ENCODE results near the gene ATP11A. TPM values are rescaled to one million over a fixed set of nuclear protein-coding genes. Genes with fewer than 3 reads are reported as not detected.

Gene ATP11A
- total RNA-seq, 1 donor from 2014 or later: 11.5 TPM

- Histone ChIP-seq H3K36me3 (ENCODE audit: control insufficient read depth in 3 of 3, insufficient read depth in 3 of 3, low read length in 3 of 3) (no peaks in the 10 kb centered on the region), H3K4me3 (ENCODE audit: low read length in 3 of 3) (no peak overlapping the region), H3K9me3 (ENCODE audit: control insufficient read depth in 3 of 3, low read length in 3 of 3) (no peaks in the 10 kb centered on the region), H3K27me3 (ENCODE audit: control insufficient read depth in 3 of 3, insufficient read depth in 3 of 3, low read length in 3 of 3) (peaks cover 50 to 74% (median 69%) of the 10 kb centered on the region in 3 donors), H3K9ac (ENCODE audit: low read depth in 1 of 3, low read length in 3 of 3) (no peak overlapping the region), H3K4me1 (ENCODE audit: control insufficient read depth in 3 of 3, insufficient read depth in 3 of 3, low read length in 3 of 3) (peaks cover 12 to 17% (median 16%) of the 10 kb centered on the region in 3 donors), H3K27ac (ENCODE audit: low read depth, low read length) (no peak overlapping the region)
Measured at GRCh38 chr13:112897956-112898620, 208.2 kb downstream of the ATP11A start.

GRCh38 chr13:112898621-112899280, 208.9 kb downstream of the ATP11A start:
- Histone ChIP-seq H3K27ac (ENCODE audit: low read depth, low read length) (no peak overlapping the region), H3K4me3 (ENCODE audit: low read length in 3 of 3) (no peak overlapping the region), H3K27me3 (ENCODE audit: control insufficient read depth in 3 of 3, insufficient read depth in 3 of 3, low read length in 3 of 3) (peaks cover 44 to 73% (median 65%) of the 10 kb centered on the region in 3 donors), H3K9me3 (ENCODE audit: control insufficient read depth in 3 of 3, low read length in 3 of 3) (no peaks in the 10 kb centered on the region), H3K9ac (ENCODE audit: low read depth in 1 of 3, low read length in 3 of 3) (no peak overlapping the region), H3K36me3 (ENCODE audit: control insufficient read depth in 3 of 3, insufficient read depth in 3 of 3, low read length in 3 of 3) (no peaks in the 10 kb centered on the region), H3K4me1 (ENCODE audit: control insufficient read depth in 3 of 3, insufficient read depth in 3 of 3, low read length in 3 of 3) (peaks cover 9 to 13% (median 12%) of the 10 kb centered on the region in 3 donors)

GRCh38 chr13:112899281-112900225, 209.7 kb downstream of the ATP11A start:
- Histone ChIP-seq H3K4me1 (ENCODE audit: control insufficient read depth in 3 of 3, insufficient read depth in 3 of 3, low read length in 3 of 3) (peaks cover 7 to 11% (median 10%) of the 10 kb centered on the region in 3 donors), H3K27ac (ENCODE audit: low read depth, low read length) (no peak overlapping the region), H3K9me3 (ENCODE audit: control insufficient read depth in 3 of 3, low read length in 3 of 3) (peaks cover 0 to 2% (median 0%) of the 10 kb centered on the region in 3 donors), H3K36me3 (ENCODE audit: control insufficient read depth in 3 of 3, insufficient read depth in 3 of 3, low read length in 3 of 3) (no peaks in the 10 kb centered on the region), H3K4me3 (ENCODE audit: low read length in 3 of 3) (no peak overlapping the region), H3K9ac (ENCODE audit: low read depth in 1 of 3, low read length in 3 of 3) (no peak overlapping the region), H3K27me3 (ENCODE audit: control insufficient read depth in 3 of 3, insufficient read depth in 3 of 3, low read length in 3 of 3) (peaks cover 42 to 77% (median 63%) of the 10 kb centered on the region in 3 donors)

GRCh38 chr13:112900226-112900600, 210.4 kb downstream of the ATP11A start:
- H3K4me3 ChIP-seq (ENCODE audit: low read length in 3 of 3): no peak overlapping the region
- peaks cover 35 to 72% (median 60%) of the 10 kb centered on the region in 3 donors for H3K27me3 ChIP-seq (ENCODE audit: control insufficient read depth in 3 of 3, insufficient read depth in 3 of 3, low read length in 3 of 3)
- H3K9me3 ChIP-seq (ENCODE audit: control insufficient read depth in 3 of 3, low read length in 3 of 3): peaks cover 0 to 2% (median 2%) of the 10 kb centered on the region in 3 donors
- no peaks in the 10 kb centered on the region for H3K36me3 ChIP-seq (ENCODE audit: control insufficient read depth in 3 of 3, insufficient read depth in 3 of 3, low read length in 3 of 3)
- peaks cover 2 to 5% (median 3%) of the 10 kb centered on the region in 3 donors for H3K4me1 ChIP-seq (ENCODE audit: control insufficient read depth in 3 of 3, insufficient read depth in 3 of 3, low read length in 3 of 3)
- no peak overlapping the region for H3K27ac ChIP-seq (ENCODE audit: low read depth, low read length)
- H3K9ac ChIP-seq (ENCODE audit: low read depth in 1 of 3, low read length in 3 of 3): no peak overlapping the region

GRCh38 chr13:112900691-112901091, 210.9 kb downstream of the ATP11A start:
- Histone ChIP-seq H3K36me3 (ENCODE audit: control insufficient read depth in 3 of 3, insufficient read depth in 3 of 3, low read length in 3 of 3) (no peaks in the 10 kb centered on the region), H3K9ac (ENCODE audit: low read depth in 1 of 3, low read length in 3 of 3) (no peak overlapping the region), H3K27me3 (ENCODE audit: control insufficient read depth in 3 of 3, insufficient read depth in 3 of 3, low read length in 3 of 3) (peaks cover 30 to 67% (median 59%) of the 10 kb centered on the region in 3 donors), H3K4me3 (ENCODE audit: low read length in 3 of 3) (no peak overlapping the region), H3K4me1 (ENCODE audit: control insufficient read depth in 3 of 3, insufficient read depth in 3 of 3, low read length in 3 of 3) (no peaks in the 10 kb centered on the region), H3K9me3 (ENCODE audit: control insufficient read depth in 3 of 3, low read length in 3 of 3) (peaks cover 0 to 6% (median 3%) of the 10 kb centered on the region in 3 donors), H3K27ac (ENCODE audit: low read depth, low read length) (no peak overlapping the region)

GRCh38 chr13:112902101-112902651, 212.3 kb downstream of the ATP11A start:
- H3K27ac ChIP-seq (ENCODE audit: low read depth, low read length): no peak overlapping the region
- no peaks in the 10 kb centered on the region for H3K36me3 ChIP-seq (ENCODE audit: control insufficient read depth in 3 of 3, insufficient read depth in 3 of 3, low read length in 3 of 3)
- no peak overlapping the region for H3K4me3 ChIP-seq (ENCODE audit: low read length in 3 of 3)
- H3K9me3 ChIP-seq (ENCODE audit: control insufficient read depth in 3 of 3, low read length in 3 of 3): peaks cover 0 to 6% (median 3%) of the 10 kb centered on the region in 3 donors
- H3K27me3 ChIP-seq (ENCODE audit: control insufficient read depth in 3 of 3, insufficient read depth in 3 of 3, low read length in 3 of 3): peaks cover 19 to 57% (median 44%) of the 10 kb centered on the region in 3 donors
- H3K9ac ChIP-seq (ENCODE audit: low read depth in 1 of 3, low read length in 3 of 3): no peak overlapping the region
- no peaks in the 10 kb centered on the region for H3K4me1 ChIP-seq (ENCODE audit: control insufficient read depth in 3 of 3, insufficient read depth in 3 of 3, low read length in 3 of 3)

GRCh38 chr13:112902669-112903068, 212.8 kb downstream of the ATP11A start:
- Histone ChIP-seq H3K4me3 (ENCODE audit: low read length in 3 of 3) (no peak overlapping the region), H3K9me3 (ENCODE audit: control insufficient read depth in 3 of 3, low read length in 3 of 3) (peaks cover 0 to 6% (median 3%) of the 10 kb centered on the region in 3 donors), H3K36me3 (ENCODE audit: control insufficient read depth in 3 of 3, insufficient read depth in 3 of 3, low read length in 3 of 3) (no peaks in the 10 kb centered on the region), H3K27ac (ENCODE audit: low read depth, low read length) (no peak overlapping the region), H3K4me1 (ENCODE audit: control insufficient read depth in 3 of 3, insufficient read depth in 3 of 3, low read length in 3 of 3) (no peaks in the 10 kb centered on the region), H3K27me3 (ENCODE audit: control insufficient read depth in 3 of 3, insufficient read depth in 3 of 3, low read length in 3 of 3) (peaks cover 19 to 53% (median 39%) of the 10 kb centered on the region in 3 donors), H3K9ac (ENCODE audit: low read depth in 1 of 3, low read length in 3 of 3) (no peak overlapping the region)

- Histone ChIP-seq H3K27ac (ENCODE audit: low read depth, low read length) (no peak overlapping the region), H3K4me1 (ENCODE audit: control insufficient read depth in 3 of 3, insufficient read depth in 3 of 3, low read length in 3 of 3) (no peaks in the 10 kb centered on the region), H3K36me3 (ENCODE audit: control insufficient read depth in 3 of 3, insufficient read depth in 3 of 3, low read length in 3 of 3) (no peaks in the 10 kb centered on the region), H3K9ac (ENCODE audit: low read depth in 1 of 3, low read length in 3 of 3) (no peak overlapping the region), H3K9me3 (ENCODE audit: control insufficient read depth in 3 of 3, low read length in 3 of 3) (peaks cover 0 to 6% (median 3%) of the 10 kb centered on the region in 3 donors), H3K4me3 (ENCODE audit: low read length in 3 of 3) (no peak overlapping the region), H3K27me3 (ENCODE audit: control insufficient read depth in 3 of 3, insufficient read depth in 3 of 3, low read length in 3 of 3) (peaks cover 19 to 54% (median 39%) of the 10 kb centered on the region in 3 donors)
Measured at GRCh38 chr13:112903071-112903577, 213.3 kb downstream of the ATP11A start.

- H3K36me3 ChIP-seq (ENCODE audit: control insufficient read depth in 3 of 3, insufficient read depth in 3 of 3, low read length in 3 of 3): no peaks in the 10 kb centered on the region
Measured at GRCh38 chr13:112903606-112904195, 213.9 kb downstream of the ATP11A start.

More at GRCh38 chr13:112903606-112904195, 213.9 kb downstream of the ATP11A start:
- no peak overlapping the region for H3K4me3 ChIP-seq (ENCODE audit: low read length in 3 of 3)
- no peak overlapping the region for H3K9ac ChIP-seq (ENCODE audit: low read depth in 1 of 3, low read length in 3 of 3)
- peaks cover 19 to 52% (median 37%) of the 10 kb centered on the region in 3 donors for H3K27me3 ChIP-seq (ENCODE audit: control insufficient read depth in 3 of 3, insufficient read depth in 3 of 3, low read length in 3 of 3)
- H3K27ac ChIP-seq (ENCODE audit: low read depth, low read length): no peak overlapping the region
- no peaks in the 10 kb centered on the region for H3K4me1 ChIP-seq (ENCODE audit: control insufficient read depth in 3 of 3, insufficient read depth in 3 of 3, low read length in 3 of 3)
- H3K9me3 ChIP-seq (ENCODE audit: control insufficient read depth in 3 of 3, low read length in 3 of 3): peaks cover 0 to 6% (median 3%) of the 10 kb centered on the region in 3 donors

Data from skeletal muscle tissue (tissue), 4 donors.